Fibroblast of the aortic adventitia (primary cell): ENCODE data around the gene TBX5. TPM values are rescaled to one million over a fixed set of nuclear protein-coding genes. Genes with fewer than 3 reads are reported as not detected.

Source experiments
- DNase-seq: peaks from one replicate; pipeline ENCODE4 v3.0.0-alpha.2; 2010; ENCODE audit warnings: low read depth
- H3K4me3 ChIP-seq: 2 replicates; pipeline ENCODE4 v1.5.1; 2011; ENCODE audit warnings: low read depth, mild to moderate bottlenecking, control low read depth, low read length, moderate library complexity
- total RNA-seq: library from RNA; depleted of rRNA; stranded (reverse); fragments of >200 nt; gene quantifications from 2 replicates; pipeline ENCODE4 v1.2.3, GENCODE V29; 2012; ENCODE audit warnings: low replicate concordance
- TF ChIP-seq, protein P1 (sequence below): IDR thresholded peaks from 2 replicates; pipeline ENCODE4 v1.5.1; 2011; ENCODE audit warnings: mild to moderate bottlenecking, low read length, control low read depth, inconsistent platforms; ENCODE audit not compliant: insufficient read depth

TBX5 gene
- total RNA-seq, 1 donor: not detected

DNA sequence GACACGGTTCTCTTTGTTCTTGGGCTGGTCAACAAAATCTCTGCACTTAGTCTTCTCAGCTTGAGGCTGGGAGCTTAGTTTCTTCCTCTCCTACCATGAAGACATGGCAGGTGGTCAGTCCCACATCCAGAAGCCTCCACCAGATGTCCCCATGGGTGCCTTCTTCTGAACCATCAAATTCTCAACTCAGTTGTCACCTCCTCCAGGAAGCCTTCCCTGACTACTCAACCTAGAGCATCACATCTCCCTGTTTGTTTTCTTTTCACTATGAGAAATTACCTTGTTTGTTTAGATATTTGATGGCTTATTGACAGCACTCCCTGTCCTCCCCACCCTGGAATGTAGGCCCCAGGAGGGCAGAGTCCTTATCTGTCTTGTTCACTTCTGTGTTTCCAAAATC, 84.4 kb downstream of the TBX5 start:
- no peak for DNase-seq
- H3K4me3 ChIP-seq: no peak overlapping the region
- TF ChIP-seq, protein P1, sequence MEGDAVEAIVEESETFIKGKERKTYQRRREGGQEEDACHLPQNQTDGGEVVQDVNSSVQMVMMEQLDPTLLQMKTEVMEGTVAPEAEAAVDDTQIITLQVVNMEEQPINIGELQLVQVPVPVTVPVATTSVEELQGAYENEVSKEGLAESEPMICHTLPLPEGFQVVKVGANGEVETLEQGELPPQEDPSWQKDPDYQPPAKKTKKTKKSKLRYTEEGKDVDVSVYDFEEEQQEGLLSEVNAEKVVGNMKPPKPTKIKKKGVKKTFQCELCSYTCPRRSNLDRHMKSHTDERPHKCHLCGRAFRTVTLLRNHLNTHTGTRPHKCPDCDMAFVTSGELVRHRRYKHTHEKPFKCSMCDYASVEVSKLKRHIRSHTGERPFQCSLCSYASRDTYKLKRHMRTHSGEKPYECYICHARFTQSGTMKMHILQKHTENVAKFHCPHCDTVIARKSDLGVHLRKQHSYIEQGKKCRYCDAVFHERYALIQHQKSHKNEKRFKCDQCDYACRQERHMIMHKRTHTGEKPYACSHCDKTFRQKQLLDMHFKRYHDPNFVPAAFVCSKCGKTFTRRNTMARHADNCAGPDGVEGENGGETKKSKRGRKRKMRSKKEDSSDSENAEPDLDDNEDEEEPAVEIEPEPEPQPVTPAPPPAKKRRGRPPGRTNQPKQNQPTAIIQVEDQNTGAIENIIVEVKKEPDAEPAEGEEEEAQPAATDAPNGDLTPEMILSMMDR: no peak

DNA sequence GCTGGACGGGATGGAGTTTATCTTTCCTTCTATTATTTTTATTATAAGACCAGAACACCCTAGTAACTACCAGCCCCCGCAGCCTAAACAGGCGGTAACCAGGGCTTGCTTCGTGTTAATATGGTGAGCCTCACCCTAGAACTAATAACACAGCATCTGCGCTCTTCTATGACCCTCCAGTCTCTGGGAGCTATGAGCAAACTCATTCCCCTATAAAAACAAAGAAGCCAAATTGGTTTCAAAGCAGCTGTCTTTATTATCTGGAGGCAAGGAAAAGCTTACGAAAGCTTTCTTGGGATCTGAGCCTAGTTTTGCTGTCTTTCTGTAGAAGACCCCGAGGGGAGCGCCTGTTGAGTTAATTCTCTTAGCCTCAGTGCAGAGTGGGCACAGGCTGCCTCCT, 85.0 kb downstream of the TBX5 start:
- DNase-seq: no peak
- TF ChIP-seq, protein P1: no peak
- no peak overlapping the region for H3K4me3 ChIP-seq

DNA sequence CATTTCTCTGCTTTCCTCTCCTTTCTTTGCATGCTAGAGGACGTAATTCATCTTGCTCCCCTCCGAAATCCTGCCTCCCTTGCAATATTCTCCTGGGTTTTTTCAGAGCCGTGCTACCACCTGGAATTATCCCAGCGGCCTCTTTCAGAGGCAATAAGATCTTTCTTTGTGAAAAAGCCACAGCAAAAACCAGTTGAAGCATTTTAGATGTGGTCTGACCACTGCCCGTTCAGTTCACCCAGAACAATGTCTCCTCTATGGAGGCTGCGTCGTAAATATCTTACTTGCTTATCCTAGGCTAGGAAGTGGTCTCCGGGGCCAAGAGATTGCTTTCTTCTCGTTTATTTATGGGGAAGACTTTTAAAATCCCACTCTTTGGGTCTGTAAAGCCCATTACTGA, 85.8 kb downstream of the TBX5 start:
- TF ChIP-seq, protein P1: no peak
- no peak for DNase-seq
- H3K4me3 ChIP-seq: no peak overlapping the region

DNA sequence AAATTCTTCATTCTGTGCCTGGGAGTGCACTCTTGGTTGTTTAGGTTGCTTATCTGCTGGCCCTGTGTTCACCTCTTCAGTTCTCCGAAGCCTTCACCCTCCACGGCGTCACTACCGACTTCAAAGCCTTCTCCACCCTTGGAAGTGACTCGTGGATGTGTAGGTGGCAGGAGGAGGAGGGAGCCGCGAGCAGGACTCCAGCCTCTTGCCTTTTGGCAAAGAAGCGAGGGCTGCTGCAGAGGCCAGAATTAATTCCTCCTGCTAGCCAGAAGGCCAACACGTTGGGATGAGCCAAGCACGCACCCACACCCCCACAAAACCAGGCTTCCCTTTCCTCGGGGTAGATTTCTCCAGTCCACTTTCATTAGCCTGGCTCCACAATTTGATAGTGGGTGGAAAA, 86.5 kb downstream of the TBX5 start:
- TF ChIP-seq, protein P1: no peak
- peak; percentile 80 for DNase-seq
- no peak overlapping the region for H3K4me3 ChIP-seq

DNA sequence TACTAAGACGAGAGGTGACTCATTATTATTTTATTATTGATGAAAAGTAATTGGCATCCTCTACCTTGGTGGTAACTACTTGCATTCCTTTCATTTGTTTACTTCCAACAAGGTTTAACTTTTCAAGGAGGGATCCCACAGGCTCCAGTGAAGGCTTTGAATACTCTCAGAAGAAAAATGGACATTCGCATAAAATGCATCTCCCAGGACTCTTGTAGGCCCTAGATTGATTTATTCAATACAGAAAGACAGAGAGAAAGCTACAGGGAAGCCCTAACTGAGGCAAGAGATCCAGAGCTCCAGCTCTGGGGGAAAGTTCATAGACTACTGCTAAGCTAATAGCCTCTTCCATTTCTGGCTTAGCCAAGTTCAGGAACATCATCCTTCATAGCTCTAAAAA, 87.0 kb downstream of the TBX5 start:
- H3K4me3 ChIP-seq: no peak overlapping the region
- TF ChIP-seq, protein P1: no peak
- DNase-seq: no peak

DNA sequence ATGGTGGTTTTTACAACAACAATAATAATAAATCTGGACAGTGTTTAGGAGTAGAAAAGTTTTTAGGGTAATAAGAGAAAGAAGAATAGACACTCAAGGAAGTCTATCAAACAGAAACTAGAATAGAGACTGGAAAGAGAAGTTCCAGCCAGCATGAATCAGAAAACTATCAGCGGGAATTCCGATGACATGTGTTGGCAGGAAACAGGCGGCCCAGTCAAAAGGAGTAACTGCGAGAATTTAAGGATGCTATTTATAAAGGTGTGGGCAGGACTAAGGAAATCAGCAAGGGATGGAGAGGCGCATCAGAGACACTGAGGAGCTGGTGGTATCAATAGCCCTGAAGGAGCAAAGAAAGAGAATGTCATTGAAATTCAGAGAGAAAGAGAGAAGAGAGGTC, 89.9 kb downstream of the TBX5 start:
- DNase-seq: peak; percentile 51
- TF ChIP-seq, protein P1: no peak
- no peak overlapping the region for H3K4me3 ChIP-seq

DNA sequence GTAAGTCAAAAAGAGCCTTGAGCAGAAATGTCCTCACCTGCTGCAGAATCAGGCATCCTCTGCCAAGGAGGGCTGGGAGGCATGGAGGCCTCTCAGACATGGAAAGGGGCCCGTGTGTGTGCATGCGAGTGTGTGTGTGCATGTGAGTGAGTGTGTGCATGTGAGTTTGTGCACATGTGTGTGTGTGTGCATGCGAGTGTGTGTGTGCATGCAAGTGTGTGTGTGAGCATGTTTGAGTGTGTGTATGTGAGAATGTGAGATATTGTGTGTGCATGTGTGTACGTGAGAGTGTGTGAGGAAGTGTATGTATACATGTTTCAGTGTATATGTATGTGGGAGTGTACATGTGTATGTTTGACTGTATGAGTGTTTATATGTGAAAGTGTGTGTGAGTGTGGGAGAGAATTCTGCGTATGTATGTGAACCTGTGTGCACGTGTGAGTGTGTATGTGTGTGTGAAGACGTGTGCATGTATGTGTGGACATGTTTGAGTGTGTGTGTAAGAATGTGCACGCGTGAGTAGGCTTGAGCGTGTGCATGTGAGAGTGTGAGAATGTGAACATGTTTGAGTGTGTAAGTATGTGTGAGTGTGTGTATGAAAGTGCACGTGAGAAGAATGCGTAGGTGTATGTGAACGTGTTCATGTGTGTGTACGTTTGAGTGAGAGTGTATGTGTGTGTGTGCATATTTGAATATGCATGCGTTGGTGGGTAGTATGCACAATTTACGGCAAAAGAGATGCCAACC, 90.8 kb downstream of the TBX5 start:
- TF ChIP-seq, protein P1: no peak
- H3K4me3 ChIP-seq: no peak overlapping the region
- no peak for DNase-seq
